ENCODE measurements around the gene MAIP1. TPM values are rescaled to one million over a fixed set of nuclear protein-coding genes. Genes with fewer than 3 reads are reported as not detected.

MAIP1 gene
- total RNA-seq, 1 experiment from 2014 or later = 31.8 TPM

GRCh38 chr2:200012401-200012800 is 57.0 kb downstream of the MAIP1 start:
- H3K36me3 ChIP-seq = no peaks in the 10 kb centered on the region
- H3K27ac ChIP-seq = no peak overlapping the region
- H3K4me3 ChIP-seq = no peak overlapping the region
- DNase-seq (ENCODE audit: low read depth in 1 of 2, low spot score in 2 of 2) = no peak
- H3K27me3 ChIP-seq (replicated peaks) = no peaks in the 10 kb centered on the region
- no peaks in the 10 kb centered on the region for H3K4me1 ChIP-seq (replicated peaks)
- H3K9me3 ChIP-seq (replicated peaks) = no peaks in the 10 kb centered on the region

Other genes starting within 250 kb of the MAIP1 start
- gene FTCDNL1, start 104.4 kb upstream of the MAIP1 start, total RNA-seq (2014; rRNA removed; shearing (Covaris generic)) = not detected in 2 replicates
- gene C2orf69, start 44.3 kb upstream of the MAIP1 start, total RNA-seq (2014; rRNA removed; shearing (Covaris generic)) = 13.5 and 20.7 TPM in 2 replicates
- gene TYW5, start 91 bp upstream of the MAIP1 start, total RNA-seq (2014; rRNA removed; shearing (Covaris generic)) = 6.3 and 9.2 TPM in 2 replicates

Data from SJSA1 (cell line).